ENCODE data around the gene CRB1. TPM values are rescaled to one million over a fixed set of nuclear protein-coding genes. Genes with fewer than 3 reads are reported as not detected.

CRB1 gene
- total and polyA plus RNA-seq, 2 experiments from 2014 or later, result 0.27 to 0.56 TPM

DNA sequence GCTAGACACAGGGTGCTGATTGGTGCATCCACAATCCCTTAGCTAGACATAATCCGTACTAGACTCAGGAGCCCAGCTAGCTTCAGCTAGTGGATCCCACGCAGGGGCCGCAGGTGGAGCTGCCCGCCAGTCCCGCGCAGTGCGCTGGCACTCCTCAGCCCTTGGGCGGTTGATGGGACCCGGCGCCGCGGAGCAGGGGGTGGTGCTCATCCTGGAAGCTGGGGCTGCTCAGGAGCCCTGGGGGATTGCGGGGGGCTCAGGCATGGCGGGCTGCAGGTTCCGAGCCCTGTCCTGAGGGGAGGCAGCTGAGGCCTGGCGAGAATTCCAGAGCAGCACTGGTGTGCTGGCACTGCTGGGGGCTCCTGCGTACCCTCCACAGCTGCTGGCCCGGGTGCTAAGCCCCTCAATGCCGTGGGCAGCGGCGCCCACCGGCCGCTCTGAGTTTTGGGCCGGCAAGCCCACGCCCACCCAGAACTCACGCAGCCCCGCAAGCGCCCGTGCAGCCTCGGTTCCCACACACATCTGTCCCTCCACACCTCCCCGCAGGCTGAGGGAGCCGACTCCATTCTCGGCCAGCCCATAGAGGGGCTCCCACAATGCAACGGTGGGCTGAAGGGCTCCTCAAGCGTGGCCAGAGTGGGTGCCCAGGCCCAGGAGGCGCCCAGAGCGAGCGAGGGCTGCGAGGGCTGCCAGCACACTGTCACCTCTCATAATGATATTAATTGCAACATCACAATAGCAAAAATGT lies 87.4 kb downstream of the CRB1 start:
- Histone ChIP-seq H3K27me3 (ENCODE audit: insufficient read depth) (no peaks in the 10 kb centered on the region), H3K9me2 (ENCODE audit: insufficient read depth) (0 out of 2 replicates have a peak, but pooled peaks cover 3% of the 10 kb centered on the region), H3K79me2 (replicated peaks; ENCODE audit: insufficient read depth) (no peaks in the 10 kb centered on the region), H3K4me3 (no peak overlapping the region), H3K27ac (ENCODE audit: low read depth) (no peak overlapping the region), H3F3A (replicated peaks; ENCODE audit: low read depth) (no peaks in the 10 kb centered on the region), H3K4me2 (no peak overlapping the region), H2AFZ (no peak overlapping the region), H4K20me1 (replicated peaks; ENCODE audit: insufficient read depth) (no peaks in the 10 kb centered on the region), H3K4me1 (ENCODE audit: insufficient read depth) (no peaks in the 10 kb centered on the region), H3K36me3 (ENCODE audit: insufficient read depth) (no peaks in the 10 kb centered on the region)
- Mint-ChIP-seq H3K4me1 (peaks cover 4% of the 10 kb centered on the region; the same call in 1 of the 3 replicates), H3K27ac (no peak overlapping the region), H3K9me3 (no peaks in the 10 kb centered on the region; the same call in 2 of the 3 replicates), H3K4me3 (no peak overlapping the region), H3K36me3 (ENCODE audit: low read depth) (no peaks in the 10 kb centered on the region), H3K27me3 (ENCODE audit: insufficient read depth, low read depth, poor library complexity) (no peaks in the 10 kb centered on the region)
- DNase-seq (ENCODE audit: low spot score), result no peak
- no peak for ATAC-seq
- TF ChIP-seq ZNF331 (CRISPR knock-in tag; IDR thresholded peaks at IDR 0.05; ENCODE audit: low read depth) (no peak), EZH2phosphoT487 (IDR thresholded peaks at IDR 0.05; ENCODE audit: unreplicated experiment) (no peak), JUNB (IDR thresholded peaks at IDR 0.05; ENCODE audit: unreplicated experiment) (no peak), POLR2AphosphoS5 (IDR thresholded peaks at IDR 0.05; ENCODE audit: low read depth) (no peak), ZNF114 (CRISPR knock-in tag; IDR thresholded peaks at IDR 0.05) (no peak), NANOG (IDR thresholded peaks at IDR 0.05; ENCODE audit: borderline replicate concordance) (no peak)
- TF ChIP-seq, protein P1, sequence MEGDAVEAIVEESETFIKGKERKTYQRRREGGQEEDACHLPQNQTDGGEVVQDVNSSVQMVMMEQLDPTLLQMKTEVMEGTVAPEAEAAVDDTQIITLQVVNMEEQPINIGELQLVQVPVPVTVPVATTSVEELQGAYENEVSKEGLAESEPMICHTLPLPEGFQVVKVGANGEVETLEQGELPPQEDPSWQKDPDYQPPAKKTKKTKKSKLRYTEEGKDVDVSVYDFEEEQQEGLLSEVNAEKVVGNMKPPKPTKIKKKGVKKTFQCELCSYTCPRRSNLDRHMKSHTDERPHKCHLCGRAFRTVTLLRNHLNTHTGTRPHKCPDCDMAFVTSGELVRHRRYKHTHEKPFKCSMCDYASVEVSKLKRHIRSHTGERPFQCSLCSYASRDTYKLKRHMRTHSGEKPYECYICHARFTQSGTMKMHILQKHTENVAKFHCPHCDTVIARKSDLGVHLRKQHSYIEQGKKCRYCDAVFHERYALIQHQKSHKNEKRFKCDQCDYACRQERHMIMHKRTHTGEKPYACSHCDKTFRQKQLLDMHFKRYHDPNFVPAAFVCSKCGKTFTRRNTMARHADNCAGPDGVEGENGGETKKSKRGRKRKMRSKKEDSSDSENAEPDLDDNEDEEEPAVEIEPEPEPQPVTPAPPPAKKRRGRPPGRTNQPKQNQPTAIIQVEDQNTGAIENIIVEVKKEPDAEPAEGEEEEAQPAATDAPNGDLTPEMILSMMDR (conservative IDR thresholded peaks at IDR 0.05; ENCODE audit: low read depth in 2 of 2), result no peak
- TF ChIP-seq, protein P2, sequence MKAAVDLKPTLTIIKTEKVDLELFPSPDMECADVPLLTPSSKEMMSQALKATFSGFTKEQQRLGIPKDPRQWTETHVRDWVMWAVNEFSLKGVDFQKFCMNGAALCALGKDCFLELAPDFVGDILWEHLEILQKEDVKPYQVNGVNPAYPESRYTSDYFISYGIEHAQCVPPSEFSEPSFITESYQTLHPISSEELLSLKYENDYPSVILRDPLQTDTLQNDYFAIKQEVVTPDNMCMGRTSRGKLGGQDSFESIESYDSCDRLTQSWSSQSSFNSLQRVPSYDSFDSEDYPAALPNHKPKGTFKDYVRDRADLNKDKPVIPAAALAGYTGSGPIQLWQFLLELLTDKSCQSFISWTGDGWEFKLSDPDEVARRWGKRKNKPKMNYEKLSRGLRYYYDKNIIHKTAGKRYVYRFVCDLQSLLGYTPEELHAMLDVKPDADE (IDR thresholded peaks at IDR 0.05), result no peak
- TF ChIP-seq, protein P3, sequence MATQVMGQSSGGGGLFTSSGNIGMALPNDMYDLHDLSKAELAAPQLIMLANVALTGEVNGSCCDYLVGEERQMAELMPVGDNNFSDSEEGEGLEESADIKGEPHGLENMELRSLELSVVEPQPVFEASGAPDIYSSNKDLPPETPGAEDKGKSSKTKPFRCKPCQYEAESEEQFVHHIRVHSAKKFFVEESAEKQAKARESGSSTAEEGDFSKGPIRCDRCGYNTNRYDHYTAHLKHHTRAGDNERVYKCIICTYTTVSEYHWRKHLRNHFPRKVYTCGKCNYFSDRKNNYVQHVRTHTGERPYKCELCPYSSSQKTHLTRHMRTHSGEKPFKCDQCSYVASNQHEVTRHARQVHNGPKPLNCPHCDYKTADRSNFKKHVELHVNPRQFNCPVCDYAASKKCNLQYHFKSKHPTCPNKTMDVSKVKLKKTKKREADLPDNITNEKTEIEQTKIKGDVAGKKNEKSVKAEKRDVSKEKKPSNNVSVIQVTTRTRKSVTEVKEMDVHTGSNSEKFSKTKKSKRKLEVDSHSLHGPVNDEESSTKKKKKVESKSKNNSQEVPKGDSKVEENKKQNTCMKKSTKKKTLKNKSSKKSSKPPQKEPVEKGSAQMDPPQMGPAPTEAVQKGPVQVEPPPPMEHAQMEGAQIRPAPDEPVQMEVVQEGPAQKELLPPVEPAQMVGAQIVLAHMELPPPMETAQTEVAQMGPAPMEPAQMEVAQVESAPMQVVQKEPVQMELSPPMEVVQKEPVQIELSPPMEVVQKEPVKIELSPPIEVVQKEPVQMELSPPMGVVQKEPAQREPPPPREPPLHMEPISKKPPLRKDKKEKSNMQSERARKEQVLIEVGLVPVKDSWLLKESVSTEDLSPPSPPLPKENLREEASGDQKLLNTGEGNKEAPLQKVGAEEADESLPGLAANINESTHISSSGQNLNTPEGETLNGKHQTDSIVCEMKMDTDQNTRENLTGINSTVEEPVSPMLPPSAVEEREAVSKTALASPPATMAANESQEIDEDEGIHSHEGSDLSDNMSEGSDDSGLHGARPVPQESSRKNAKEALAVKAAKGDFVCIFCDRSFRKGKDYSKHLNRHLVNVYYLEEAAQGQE (IDR thresholded peaks at IDR 0.05; ENCODE audit: unreplicated experiment), result no peak
- TF ChIP-seq, protein P4, sequence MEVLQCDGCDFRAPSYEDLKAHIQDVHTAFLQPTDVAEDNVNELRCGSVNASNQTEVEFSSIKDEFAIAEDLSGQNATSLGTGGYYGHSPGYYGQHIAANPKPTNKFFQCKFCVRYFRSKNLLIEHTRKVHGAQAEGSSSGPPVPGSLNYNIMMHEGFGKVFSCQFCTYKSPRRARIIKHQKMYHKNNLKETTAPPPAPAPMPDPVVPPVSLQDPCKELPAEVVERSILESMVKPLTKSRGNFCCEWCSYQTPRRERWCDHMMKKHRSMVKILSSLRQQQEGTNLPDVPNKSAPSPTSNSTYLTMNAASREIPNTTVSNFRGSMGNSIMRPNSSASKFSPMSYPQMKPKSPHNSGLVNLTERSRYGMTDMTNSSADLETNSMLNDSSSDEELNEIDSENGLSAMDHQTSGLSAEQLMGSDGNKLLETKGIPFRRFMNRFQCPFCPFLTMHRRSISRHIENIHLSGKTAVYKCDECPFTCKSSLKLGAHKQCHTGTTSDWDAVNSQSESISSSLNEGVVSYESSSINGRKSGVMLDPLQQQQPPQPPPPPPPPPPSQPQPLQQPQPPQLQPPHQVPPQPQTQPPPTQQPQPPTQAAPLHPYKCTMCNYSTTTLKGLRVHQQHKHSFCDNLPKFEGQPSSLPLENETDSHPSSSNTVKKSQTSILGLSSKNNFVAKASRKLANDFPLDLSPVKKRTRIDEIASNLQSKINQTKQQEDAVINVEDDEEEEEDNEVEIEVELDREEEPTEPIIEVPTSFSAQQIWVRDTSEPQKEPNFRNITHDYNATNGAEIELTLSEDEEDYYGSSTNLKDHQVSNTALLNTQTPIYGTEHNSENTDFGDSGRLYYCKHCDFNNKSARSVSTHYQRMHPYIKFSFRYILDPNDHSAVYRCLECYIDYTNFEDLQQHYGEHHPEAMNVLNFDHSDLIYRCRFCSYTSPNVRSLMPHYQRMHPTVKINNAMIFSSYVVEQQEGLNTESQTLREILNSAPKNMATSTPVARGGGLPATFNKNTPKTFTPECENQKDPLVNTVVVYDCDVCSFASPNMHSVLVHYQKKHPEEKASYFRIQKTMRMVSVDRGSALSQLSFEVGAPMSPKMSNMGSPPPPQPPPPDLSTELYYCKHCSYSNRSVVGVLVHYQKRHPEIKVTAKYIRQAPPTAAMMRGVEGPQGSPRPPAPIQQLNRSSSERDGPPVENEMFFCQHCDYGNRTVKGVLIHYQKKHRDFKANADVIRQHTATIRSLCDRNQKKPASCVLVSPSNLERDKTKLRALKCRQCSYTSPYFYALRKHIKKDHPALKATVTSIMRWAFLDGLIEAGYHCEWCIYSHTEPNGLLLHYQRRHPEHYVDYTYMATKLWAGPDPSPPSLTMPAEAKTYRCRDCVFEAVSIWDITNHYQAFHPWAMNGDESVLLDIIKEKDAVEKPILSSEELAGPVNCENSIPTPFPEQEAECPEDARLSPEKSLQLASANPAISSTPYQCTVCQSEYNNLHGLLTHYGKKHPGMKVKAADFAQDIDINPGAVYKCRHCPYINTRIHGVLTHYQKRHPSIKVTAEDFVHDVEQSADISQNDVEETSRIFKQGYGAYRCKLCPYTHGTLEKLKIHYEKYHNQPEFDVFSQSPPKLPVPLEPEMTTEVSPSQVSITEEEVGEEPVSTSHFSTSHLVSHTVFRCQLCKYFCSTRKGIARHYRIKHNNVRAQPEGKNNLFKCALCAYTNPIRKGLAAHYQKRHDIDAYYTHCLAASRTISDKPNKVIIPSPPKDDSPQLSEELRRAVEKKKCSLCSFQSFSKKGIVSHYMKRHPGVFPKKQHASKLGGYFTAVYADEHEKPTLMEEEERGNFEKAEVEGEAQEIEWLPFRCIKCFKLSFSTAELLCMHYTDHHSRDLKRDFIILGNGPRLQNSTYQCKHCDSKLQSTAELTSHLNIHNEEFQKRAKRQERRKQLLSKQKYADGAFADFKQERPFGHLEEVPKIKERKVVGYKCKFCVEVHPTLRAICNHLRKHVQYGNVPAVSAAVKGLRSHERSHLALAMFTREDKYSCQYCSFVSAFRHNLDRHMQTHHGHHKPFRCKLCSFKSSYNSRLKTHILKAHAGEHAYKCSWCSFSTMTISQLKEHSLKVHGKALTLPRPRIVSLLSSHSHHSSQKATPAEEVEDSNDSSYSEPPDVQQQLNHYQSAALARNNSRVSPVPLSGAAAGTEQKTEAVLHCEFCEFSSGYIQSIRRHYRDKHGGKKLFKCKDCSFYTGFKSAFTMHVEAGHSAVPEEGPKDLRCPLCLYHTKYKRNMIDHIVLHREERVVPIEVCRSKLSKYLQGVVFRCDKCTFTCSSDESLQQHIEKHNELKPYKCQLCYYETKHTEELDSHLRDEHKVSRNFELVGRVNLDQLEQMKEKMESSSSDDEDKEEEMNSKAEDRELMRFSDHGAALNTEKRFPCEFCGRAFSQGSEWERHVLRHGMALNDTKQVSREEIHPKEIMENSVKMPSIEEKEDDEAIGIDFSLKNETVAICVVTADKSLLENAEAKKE (CRISPR knock-in tag; IDR thresholded peaks at IDR 0.05), result no peak
